Stomach smooth muscle (tissue), 2 donors: ENCODE results near the gene LCK.

Source experiments
- H3K27ac ChIP-seq: one replicate; pipeline ENCODE4 v1.7.0; 2013; ENCODE audit warnings: mild to moderate bottlenecking, low read length, inconsistent platforms
- H3K27me3 ChIP-seq, 2 donors: one replicate each; pipeline ENCODE4 v1.7.0; 2013; ENCODE audit warnings: low read length in 2 of 2; ENCODE audit not compliant: insufficient read depth in 2 of 2, control insufficient read depth in 1 of 2
- H3K36me3 ChIP-seq, 2 donors: one replicate each; pipeline ENCODE4 v1.7.0; 2013; ENCODE audit warnings: low read length in 2 of 2; ENCODE audit not compliant: control insufficient read depth in 2 of 2, insufficient read depth in 2 of 2
- H3K4me1 ChIP-seq: one replicate; pipeline ENCODE4 v1.7.0; 2013; ENCODE audit warnings: low read length; ENCODE audit not compliant: control insufficient read depth, insufficient read depth
- H3K4me3 ChIP-seq, 2 donors: one replicate each; pipeline ENCODE4 v1.7.0; 2013; ENCODE audit warnings: low read length in 2 of 2
- H3K9ac ChIP-seq, 2 donors: one replicate each; pipeline ENCODE4 v1.7.0; 2013; ENCODE audit warnings: low read length in 2 of 2, mild to moderate bottlenecking in 1 of 2
- H3K9me3 ChIP-seq, 2 donors: one replicate each; pipeline ENCODE4 v1.7.0; 2013; ENCODE audit warnings: low read length in 2 of 2; ENCODE audit not compliant: control insufficient read depth in 2 of 2
- donor health status: healthy.
- donor health status: Pancreatic carcinoma.

The LCK gene

DNA sequence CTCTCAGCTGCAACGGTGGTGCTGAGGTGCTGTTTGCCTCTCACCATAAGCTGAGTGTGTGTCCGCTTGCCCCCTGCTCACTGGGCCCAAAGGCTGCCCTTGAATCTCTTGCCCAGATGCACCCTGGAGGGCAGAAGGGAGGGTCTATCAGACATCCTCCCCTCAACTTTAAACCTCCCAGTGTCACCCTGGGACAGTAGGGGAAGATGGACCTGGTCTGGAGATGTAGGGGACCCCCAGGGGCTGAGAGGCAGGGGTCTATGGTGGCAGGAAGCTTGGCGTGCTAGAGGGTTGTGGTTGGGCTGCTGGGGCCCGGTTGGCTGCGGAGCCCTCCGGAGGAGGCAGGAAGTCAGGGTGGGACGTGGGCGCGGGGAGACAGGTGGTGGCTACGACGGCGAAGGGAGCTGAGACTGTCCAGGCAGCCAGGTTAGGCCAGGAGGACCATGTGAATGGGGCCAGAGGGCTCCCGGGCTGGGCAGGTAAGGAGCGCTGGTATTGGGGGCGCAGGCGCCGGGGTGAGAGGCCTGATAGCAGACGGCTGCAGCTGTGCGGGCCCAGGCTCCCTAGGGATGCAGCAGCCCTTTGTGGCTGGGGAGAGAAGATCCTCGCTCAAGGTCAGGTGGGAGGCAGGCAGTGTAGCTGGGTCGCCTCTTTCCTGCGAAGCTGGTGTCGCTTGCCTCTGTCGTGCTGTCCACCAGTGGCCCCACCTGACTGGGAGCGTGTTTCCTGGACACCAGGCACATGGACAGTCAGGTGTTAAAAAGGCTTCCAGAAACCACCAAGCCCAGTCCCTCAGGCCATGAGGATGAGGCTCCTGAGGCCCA is at the start of gene LCK:
Gene LCK, plus strand, starts transcription at position 373 of the 824 bp plus-strand sequence. CDS start 23,065 bp downstream, outside the sequence.
- H3K4me1 ChIP-seq: peaks cover 19% of the 10 kb centered on the region
- no peaks in the 10 kb centered on the region for H3K36me3 ChIP-seq
- H3K4me3 ChIP-seq: peak within 1 kb of the TSS in 1 of 2 donors; percentile 8
- H3K27ac ChIP-seq: peak within 1 kb of the TSS; percentile 41
- no peaks in the 10 kb centered on the region for H3K9me3 ChIP-seq
- peaks cover 4 to 17% of the 10 kb centered on the region in 2 donors for H3K27me3 ChIP-seq
- H3K9ac ChIP-seq: no peak within 1 kb of the TSS

DNA sequence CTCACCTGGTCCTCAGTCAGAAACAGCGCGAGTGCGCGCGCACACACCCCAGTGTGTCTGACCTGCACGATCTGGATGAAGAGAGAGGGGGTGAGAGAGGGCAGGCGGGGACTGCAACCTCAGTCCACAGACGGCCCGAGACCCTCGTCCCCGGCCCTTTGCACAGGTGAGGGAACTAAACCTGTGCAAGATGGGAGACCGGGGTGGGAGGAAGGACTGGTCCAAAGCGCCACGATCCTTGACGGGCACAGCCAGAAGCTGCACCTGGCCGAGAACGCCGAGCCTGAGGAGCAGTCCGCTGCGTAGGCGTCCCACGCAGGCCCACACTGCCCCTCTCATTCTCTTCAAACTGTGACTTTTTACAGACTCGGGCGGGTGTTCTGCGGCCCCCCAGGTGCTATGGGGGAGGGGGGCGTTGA is 46.1 kb upstream of the LCK start:
- Histone ChIP-seq H3K9me3 (no peaks in the 10 kb centered on the region), H3K27me3 (no peaks in the 10 kb centered on the region), H3K4me1 (peaks cover 37% of the 10 kb centered on the region), H3K9ac (peak overlapping the region; percentile 90 to 92), H3K27ac (no peak overlapping the region), H3K36me3 (peaks cover 0 to 3% of the 10 kb centered on the region in 2 donors), H3K4me3 (peak overlapping the region; percentile 84 to 86)

DNA sequence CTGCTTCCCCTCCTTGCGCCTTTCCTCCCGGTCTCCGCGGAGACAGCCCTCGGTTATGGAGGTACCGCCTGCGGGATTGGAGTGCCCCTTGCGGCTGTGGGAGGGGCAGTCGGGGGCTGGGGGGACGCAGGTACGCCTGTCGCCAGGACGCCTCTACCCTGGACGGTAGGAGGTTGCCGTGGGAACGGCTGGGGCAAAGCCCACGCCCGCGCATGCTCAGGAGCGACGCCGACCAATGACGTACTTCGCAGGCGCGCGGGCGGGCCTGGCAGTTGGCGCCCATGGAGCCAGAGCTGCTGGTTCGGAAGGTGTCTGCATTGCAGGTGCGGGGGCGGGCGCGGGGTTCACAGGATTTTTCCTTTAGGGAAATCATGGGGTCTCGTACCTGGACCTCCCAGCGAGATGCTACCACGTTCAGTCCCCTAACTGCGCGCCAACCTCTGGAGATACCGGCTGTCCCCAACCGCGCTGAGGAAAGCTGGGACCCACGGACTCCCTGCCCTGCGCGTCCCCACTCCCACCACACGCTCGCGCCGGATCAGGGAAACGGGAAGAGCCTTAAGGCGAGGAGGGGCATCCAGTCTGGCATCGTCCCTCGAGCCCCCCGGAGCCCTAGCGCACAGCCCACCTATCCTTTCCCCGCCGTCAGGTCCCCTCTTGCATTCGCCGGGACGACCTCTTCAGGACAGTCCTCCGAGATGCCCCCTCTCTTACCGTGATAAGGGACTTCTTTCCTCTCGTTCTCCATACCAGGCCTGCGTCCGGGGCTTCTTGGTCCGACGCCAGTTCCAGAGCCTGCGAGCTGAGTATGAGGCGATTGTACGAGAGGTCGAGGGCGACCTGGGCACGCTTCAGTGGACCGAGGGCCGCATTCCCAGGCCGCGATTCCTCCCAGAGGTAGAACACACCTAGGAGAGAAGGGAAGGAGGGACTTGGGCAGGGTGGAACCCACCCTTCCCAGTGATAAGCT is 45.4 kb upstream of the LCK start, which contains the start of gene IQCC:
Gene IQCC, plus strand, starts transcription at position 271 of the 970 bp plus-strand sequence. Its CDS starts 11 bp downstream, at position 282.
- Histone ChIP-seq H3K4me1 (peaks cover 32% of the 10 kb centered on the region), H3K27me3 (no peaks in the 10 kb centered on the region), H3K36me3 (peaks cover 0 to 3% of the 10 kb centered on the region in 2 donors), H3K9me3 (no peaks in the 10 kb centered on the region), H3K27ac (no peak within 1 kb of the TSS), H3K4me3 (peak within 1 kb of the TSS; percentile 84 to 86), H3K9ac (peak within 1 kb of the TSS; percentile 90 to 92)

DNA sequence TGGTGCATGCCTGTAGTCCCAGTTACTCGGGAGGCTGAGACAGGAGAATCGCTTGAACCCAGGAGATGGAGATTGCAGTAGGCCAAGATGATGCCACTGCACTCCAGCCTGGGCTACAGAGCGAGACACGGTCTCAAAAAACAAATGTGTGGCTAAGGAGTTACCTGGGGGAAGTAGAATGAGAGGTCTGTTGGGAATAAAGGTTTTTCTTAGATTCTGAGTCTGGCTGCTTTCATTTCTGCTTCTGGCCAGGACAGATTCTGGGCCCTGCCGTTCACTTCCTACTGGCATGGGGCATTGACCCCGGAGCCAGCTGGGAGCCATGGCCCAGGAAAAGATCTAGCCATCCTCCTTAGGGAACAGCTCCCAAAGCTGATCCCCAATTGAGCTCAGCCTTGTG is 42.6 kb upstream of the LCK start:
- H3K9ac ChIP-seq: no peak overlapping the region
- H3K9me3 ChIP-seq: no peaks in the 10 kb centered on the region
- no peak overlapping the region for H3K27ac ChIP-seq
- no peaks in the 10 kb centered on the region for H3K27me3 ChIP-seq
- peaks cover 22% of the 10 kb centered on the region for H3K4me1 ChIP-seq
- H3K36me3 ChIP-seq: peaks cover 0 to 6% of the 10 kb centered on the region in 2 donors
- no peak overlapping the region for H3K4me3 ChIP-seq

DNA sequence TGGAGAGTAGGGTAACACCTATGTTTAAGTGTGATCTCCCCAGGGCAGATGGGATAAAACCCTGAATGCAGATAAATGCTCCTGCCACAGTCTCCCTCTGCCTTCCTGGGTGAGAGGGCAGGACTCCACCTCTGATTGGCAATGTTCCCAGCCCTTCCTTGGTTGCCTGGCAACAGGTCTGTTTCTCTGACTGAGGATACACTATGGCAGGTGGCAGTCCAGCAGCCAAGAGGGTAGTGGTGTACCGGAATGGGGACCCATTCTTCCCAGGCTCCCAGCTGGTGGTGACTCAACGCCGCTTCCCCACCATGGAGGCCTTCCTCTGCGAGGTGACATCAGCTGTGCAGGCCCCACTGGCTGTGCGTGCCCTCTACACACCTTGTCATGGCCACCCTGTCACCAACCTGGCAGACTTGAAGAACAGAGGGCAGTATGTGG is 42.2 kb upstream of the LCK start, which contains the start of gene DCDC2B:
Gene DCDC2B, plus strand, starts transcription at position 199 of the 438 bp plus-strand sequence. Its CDS starts 5 bp downstream, at position 204.
- H3K27ac ChIP-seq: no peak within 1 kb of the TSS
- H3K9ac ChIP-seq: no peak within 1 kb of the TSS
- no peak within 1 kb of the TSS for H3K4me3 ChIP-seq

DNA sequence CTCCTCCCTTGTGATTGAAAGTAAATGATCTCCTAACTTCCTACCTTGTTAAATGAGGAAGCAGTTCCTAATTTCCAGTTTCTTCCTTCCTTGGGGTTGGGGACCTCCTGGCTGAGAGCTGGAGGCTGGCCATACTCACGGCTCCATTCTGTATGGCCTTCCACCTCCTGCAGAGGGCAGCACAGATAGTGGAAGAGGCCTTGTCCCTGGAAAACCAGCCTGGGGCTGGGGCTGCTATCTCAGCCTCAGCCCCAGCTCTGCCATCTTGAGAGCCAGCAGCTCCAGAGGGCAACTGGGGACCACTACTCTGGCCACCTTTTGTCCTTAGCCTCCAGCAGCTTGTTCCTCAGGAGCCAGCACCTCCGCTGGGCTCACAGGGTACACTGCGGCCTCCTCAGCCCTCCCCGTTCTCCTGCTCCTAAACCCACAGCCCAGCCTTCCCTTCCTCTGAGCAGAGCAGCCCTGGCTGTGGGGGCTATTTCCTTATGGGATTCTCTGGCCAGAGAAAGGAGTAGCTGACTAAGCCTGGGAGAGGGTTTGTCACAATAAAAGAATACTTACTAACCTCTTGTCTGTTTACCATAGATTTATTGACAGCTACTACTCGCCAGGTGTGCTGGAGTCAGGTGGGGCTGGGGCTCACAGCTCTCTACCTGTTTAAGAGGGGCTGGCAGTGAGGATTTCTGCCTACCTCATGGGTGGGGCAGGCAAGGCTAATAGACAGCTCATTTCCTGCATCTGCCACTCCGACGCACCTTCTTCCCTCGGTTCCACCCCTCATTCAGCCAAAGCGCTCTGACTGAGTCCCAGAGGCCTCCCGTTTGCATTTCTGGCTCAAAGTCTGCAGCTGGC is 35.2 kb upstream of the LCK start:
- H3K4me1 ChIP-seq: peaks cover 7% of the 10 kb centered on the region
- H3K27me3 ChIP-seq: no peaks in the 10 kb centered on the region
- no peak overlapping the region for H3K4me3 ChIP-seq
- peaks cover 24 to 38% of the 10 kb centered on the region in 2 donors for H3K36me3 ChIP-seq
- no peak overlapping the region for H3K27ac ChIP-seq
- H3K9me3 ChIP-seq: no peaks in the 10 kb centered on the region
- no peak overlapping the region for H3K9ac ChIP-seq

More for the DNA sequence above, 42.2 kb upstream of the LCK start, which contains the start of gene DCDC2B:
- peaks cover 22% of the 10 kb centered on the region for H3K4me1 ChIP-seq
- no peaks in the 10 kb centered on the region for H3K9me3 ChIP-seq
- H3K27me3 ChIP-seq: no peaks in the 10 kb centered on the region
- peaks cover 0 to 5% of the 10 kb centered on the region in 2 donors for H3K36me3 ChIP-seq

DNA sequence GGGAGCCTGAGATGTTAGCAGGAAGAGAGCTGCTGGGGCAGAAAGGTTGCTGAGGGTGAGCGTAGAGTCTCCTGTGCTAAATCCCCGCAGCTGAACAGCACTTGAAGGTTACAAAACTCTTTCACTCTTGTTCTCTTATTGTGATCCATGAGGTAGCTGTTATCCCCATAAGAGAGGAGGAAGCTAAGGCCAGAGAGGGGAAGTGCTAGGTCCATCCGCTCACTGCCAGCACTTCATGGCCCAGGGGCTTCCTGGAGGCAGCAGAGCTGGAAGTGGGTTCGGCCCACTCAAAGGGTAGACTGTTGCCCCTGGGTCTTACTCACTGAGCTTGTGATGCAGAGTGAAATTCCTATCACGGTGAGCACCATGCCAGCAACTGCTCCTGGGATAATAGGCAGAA is 34.5 kb upstream of the LCK start:
- peaks cover 14% of the 10 kb centered on the region for H3K4me1 ChIP-seq
- no peak overlapping the region for H3K27ac ChIP-seq
- H3K27me3 ChIP-seq: no peaks in the 10 kb centered on the region
- no peaks in the 10 kb centered on the region for H3K9me3 ChIP-seq
- H3K9ac ChIP-seq: no peak overlapping the region
- H3K36me3 ChIP-seq: peaks cover 24 to 38% of the 10 kb centered on the region in 2 donors
- no peak overlapping the region for H3K4me3 ChIP-seq

DNA sequence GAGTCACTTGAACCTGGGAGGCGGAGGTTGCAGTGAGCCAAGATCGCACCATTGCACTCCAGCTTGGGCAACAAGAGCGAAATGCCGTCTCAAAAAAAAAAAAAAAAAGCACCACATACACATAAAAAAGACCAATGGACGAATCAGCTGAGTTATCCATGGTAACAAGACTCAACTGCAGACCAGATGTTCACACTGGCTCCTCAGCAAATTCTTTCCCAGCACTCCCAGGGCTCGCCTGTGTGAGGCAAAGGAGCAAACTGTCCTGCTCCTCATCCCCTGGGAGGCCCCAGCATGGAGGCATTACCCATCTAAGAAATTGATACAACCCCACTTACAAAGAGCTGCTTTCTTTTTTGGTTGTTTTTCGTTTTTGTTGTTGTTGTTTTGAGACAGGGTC is 32.0 kb upstream of the LCK start:
- Histone ChIP-seq H3K9me3 (no peaks in the 10 kb centered on the region), H3K36me3 (peaks cover 24 to 37% of the 10 kb centered on the region in 2 donors), H3K4me1 (peaks cover 30% of the 10 kb centered on the region), H3K27ac (no peak overlapping the region), H3K27me3 (no peaks in the 10 kb centered on the region), H3K4me3 (no peak overlapping the region), H3K9ac (no peak overlapping the region)

DNA sequence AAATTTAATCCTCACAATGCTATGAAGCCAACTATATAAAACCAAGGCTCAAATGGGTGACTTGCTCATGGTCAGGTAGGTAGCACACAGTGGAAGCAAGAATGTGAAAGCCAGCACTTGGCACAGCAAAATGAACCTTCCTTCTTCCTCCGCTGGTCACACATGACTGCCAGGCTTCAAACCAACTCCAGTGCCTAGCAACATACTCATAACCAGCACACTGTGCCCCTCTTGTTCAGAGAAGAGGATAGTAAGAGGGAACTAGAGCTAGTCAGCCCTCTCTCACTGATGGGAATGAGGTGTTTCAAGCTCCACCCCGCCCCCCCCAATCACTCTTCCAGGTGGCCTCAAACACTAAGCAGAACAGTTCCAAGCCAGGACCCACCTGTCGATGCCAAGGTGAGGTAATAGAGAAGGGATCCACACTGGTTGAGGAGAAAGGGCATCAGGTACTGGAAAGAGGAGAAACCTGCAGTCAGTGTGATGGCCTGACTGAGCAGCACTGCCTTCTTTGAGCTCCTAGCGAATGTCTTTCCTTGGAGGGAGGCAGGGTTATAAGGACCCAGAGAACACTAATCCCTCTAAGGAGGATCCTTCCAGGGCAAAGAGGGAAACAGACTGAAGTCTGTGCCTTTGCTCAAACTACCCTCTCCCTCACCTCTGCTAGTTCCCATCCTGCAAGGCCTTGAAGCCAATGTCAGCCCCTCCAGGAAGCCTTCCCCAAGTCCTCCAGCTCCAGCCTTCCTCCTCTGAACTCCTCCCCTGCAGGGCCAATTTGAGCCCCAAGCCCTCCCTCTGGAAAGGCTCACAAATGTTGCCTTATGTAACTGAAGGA is 30.1 kb upstream of the LCK start:
- H3K27me3 ChIP-seq: no peaks in the 10 kb centered on the region
- H3K4me3 ChIP-seq: peak overlapping the region; percentile 85 to 97
- H3K9me3 ChIP-seq: no peaks in the 10 kb centered on the region
- peaks cover 30% of the 10 kb centered on the region for H3K4me1 ChIP-seq
- peak overlapping the region; percentile 5 to 95 for H3K9ac ChIP-seq
- peaks cover 23 to 31% of the 10 kb centered on the region in 2 donors for H3K36me3 ChIP-seq
- H3K27ac ChIP-seq: no peak overlapping the region
